HepG2 (cell line): ENCODE results near the gene BRD8. TPM values are rescaled to one million over a fixed set of nuclear protein-coding genes. Genes with fewer than 3 reads are reported as not detected.
A peak's percentile ranks its signal among the peaks of the same experiment; 100 is the strongest.

Experiments used
- ATF1 ChIP-seq: IDR thresholded peaks from 2 replicates; pipeline ENCODE4 v1.6.1; 2016; ENCODE audit warnings: mild to moderate bottlenecking, control low read depth
- CEBPZ ChIP-seq: IDR thresholded peaks from 2 replicates; pipeline ENCODE4 v1.6.1; 2012; ENCODE audit warnings: low read length, improper control_type of control experiment
- GABPA ChIP-seq, 2 experiments: IDR thresholded peaks; 2 replicates each; pipeline ENCODE4 v1.6.1; 2011 to 2016; ENCODE audit warnings: low read depth in 2 of 2, low read length in 1 of 2, missing biosample characterization in 1 of 2, missing genetic modification characterization in 1 of 2
- HNF4A ChIP-seq: sonication (generic); formaldehyde crosslinking; IDR thresholded peaks from 2 replicates; pipeline ENCODE4 v1.4.0; 2020; ENCODE audit warnings: missing genetic modification reagents
- REPIN1 ChIP-seq: sonication (generic); formaldehyde crosslinking; IDR thresholded peaks from 2 replicates; pipeline ENCODE4 v1.8.0; 2022; ENCODE audit warnings: missing genetic modification reagents, low read depth, mild to moderate bottlenecking, borderline replicate concordance
- ZNF367 ChIP-seq: sonication (generic); formaldehyde crosslinking; IDR thresholded peaks from 2 replicates; pipeline ENCODE4 v1.4.0; 2020; ENCODE audit warnings: missing genetic modification reagents, borderline replicate concordance
- ZNF75D ChIP-seq: sonication (generic); formaldehyde crosslinking; IDR thresholded peaks from 2 replicates; pipeline ENCODE4 v1.8.1; 2023; ENCODE audit warnings: missing genetic modification reagents, mild to moderate bottlenecking, borderline replicate concordance
- polyA plus RNA-seq, 8 experiments: library from polyadenylated mRNA; depleted of rRNA in 3 of 8; stranded (reverse) in 7 of 8; unstranded in 1 of 8; fragments of >200 nt; fragmentation: Illumina TruSeq in 4 of 8; extraction: Trizol in 4 of 8; gene quantifications; 2 replicates each; pipeline versions ENCODE4 v1.2.1 to v1.2.3, GENCODE V29; 2011 to 2016; ENCODE audit warnings: low read depth in 4 of 8, missing spikeins in 1 of 8, mixed read lengths in 1 of 8; ENCODE audit not compliant: insufficient read depth in 1 of 8
- total RNA-seq, 5 experiments: library from RNA; depleted of rRNA; stranded (reverse); fragments of >200 nt; fragmentation: Illumina TruSeq; extraction: Trizol; gene quantifications; 2 replicates each; pipeline ENCODE4 v1.2.3, GENCODE V29; 2016; ENCODE audit warnings: low read depth in 1 of 5
- TF ChIP-seq, protein P1 (sequence below): sonication (generic); formaldehyde crosslinking; IDR thresholded peaks from 2 replicates; pipeline ENCODE4 v1.4.0; 2020; ENCODE audit warnings: missing genetic modification reagents, borderline replicate concordance
- TF ChIP-seq, protein P2 (sequence below): sonication (generic); formaldehyde crosslinking; IDR thresholded peaks from 2 replicates; pipeline ENCODE4 v1.4.0; 2020; ENCODE audit warnings: missing genetic modification reagents
- TF ChIP-seq, protein P3 (sequence below): sonication (generic); formaldehyde crosslinking; IDR thresholded peaks from one replicate; pipeline ENCODE4 v1.5.1; 2020; ENCODE audit warnings: mild to moderate bottlenecking, missing genetic modification reagents; ENCODE audit errors: not compliant biosample characterization

Gene BRD8
- total and polyA plus RNA-seq, 2 of the 13 experiments (the other 11 are each of a cell fraction or from before 2014, with no cell fraction given), result 62.5 to 71.1 TPM

- TF ChIP-seq, protein P1, sequence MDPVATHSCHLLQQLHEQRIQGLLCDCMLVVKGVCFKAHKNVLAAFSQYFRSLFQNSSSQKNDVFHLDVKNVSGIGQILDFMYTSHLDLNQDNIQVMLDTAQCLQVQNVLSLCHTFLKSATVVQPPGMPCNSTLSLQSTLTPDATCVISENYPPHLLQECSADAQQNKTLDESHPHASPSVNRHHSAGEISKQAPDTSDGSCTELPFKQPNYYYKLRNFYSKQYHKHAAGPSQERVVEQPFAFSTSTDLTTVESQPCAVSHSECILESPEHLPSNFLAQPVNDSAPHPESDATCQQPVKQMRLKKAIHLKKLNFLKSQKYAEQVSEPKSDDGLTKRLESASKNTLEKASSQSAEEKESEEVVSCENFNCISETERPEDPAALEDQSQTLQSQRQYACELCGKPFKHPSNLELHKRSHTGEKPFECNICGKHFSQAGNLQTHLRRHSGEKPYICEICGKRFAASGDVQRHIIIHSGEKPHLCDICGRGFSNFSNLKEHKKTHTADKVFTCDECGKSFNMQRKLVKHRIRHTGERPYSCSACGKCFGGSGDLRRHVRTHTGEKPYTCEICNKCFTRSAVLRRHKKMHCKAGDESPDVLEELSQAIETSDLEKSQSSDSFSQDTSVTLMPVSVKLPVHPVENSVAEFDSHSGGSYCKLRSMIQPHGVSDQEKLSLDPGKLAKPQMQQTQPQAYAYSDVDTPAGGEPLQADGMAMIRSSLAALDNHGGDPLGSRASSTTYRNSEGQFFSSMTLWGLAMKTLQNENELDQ, result no peak
- TF ChIP-seq REPIN1 (CRISPR knock-in tag) (no peak; the same call in 1 of the 2 replicates), GABPA (IDR thresholded peaks at IDR 0.05; ENCODE audit: low read depth, low read length) (no peak), GABPA (CRISPR knock-in tag; IDR thresholded peaks at IDR 0.05; ENCODE audit: low read depth) (no peak), CEBPZ (no peak), ZNF75D (no peak), HNF4A (CRISPR knock-in tag) (no peak), ZNF367 (CRISPR knock-in tag) (no peak), ATF1 (peak; percentile 98)
- TF ChIP-seq, protein P2, sequence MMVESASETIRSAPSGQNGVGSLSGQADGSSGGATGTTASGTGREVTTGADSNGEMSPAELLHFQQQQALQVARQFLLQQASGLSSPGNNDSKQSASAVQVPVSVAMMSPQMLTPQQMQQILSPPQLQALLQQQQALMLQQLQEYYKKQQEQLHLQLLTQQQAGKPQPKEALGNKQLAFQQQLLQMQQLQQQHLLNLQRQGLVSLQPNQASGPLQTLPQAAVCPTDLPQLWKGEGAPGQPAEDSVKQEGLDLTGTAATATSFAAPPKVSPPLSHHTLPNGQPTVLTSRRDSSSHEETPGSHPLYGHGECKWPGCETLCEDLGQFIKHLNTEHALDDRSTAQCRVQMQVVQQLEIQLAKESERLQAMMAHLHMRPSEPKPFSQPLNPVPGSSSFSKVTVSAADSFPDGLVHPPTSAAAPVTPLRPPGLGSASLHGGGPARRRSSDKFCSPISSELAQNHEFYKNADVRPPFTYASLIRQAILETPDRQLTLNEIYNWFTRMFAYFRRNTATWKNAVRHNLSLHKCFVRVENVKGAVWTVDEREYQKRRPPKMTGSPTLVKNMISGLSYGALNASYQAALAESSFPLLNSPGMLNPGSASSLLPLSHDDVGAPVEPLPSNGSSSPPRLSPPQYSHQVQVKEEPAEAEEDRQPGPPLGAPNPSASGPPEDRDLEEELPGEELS, result peak; percentile 36; the same call in 1 of the 2 replicates
- TF ChIP-seq, protein P3, sequence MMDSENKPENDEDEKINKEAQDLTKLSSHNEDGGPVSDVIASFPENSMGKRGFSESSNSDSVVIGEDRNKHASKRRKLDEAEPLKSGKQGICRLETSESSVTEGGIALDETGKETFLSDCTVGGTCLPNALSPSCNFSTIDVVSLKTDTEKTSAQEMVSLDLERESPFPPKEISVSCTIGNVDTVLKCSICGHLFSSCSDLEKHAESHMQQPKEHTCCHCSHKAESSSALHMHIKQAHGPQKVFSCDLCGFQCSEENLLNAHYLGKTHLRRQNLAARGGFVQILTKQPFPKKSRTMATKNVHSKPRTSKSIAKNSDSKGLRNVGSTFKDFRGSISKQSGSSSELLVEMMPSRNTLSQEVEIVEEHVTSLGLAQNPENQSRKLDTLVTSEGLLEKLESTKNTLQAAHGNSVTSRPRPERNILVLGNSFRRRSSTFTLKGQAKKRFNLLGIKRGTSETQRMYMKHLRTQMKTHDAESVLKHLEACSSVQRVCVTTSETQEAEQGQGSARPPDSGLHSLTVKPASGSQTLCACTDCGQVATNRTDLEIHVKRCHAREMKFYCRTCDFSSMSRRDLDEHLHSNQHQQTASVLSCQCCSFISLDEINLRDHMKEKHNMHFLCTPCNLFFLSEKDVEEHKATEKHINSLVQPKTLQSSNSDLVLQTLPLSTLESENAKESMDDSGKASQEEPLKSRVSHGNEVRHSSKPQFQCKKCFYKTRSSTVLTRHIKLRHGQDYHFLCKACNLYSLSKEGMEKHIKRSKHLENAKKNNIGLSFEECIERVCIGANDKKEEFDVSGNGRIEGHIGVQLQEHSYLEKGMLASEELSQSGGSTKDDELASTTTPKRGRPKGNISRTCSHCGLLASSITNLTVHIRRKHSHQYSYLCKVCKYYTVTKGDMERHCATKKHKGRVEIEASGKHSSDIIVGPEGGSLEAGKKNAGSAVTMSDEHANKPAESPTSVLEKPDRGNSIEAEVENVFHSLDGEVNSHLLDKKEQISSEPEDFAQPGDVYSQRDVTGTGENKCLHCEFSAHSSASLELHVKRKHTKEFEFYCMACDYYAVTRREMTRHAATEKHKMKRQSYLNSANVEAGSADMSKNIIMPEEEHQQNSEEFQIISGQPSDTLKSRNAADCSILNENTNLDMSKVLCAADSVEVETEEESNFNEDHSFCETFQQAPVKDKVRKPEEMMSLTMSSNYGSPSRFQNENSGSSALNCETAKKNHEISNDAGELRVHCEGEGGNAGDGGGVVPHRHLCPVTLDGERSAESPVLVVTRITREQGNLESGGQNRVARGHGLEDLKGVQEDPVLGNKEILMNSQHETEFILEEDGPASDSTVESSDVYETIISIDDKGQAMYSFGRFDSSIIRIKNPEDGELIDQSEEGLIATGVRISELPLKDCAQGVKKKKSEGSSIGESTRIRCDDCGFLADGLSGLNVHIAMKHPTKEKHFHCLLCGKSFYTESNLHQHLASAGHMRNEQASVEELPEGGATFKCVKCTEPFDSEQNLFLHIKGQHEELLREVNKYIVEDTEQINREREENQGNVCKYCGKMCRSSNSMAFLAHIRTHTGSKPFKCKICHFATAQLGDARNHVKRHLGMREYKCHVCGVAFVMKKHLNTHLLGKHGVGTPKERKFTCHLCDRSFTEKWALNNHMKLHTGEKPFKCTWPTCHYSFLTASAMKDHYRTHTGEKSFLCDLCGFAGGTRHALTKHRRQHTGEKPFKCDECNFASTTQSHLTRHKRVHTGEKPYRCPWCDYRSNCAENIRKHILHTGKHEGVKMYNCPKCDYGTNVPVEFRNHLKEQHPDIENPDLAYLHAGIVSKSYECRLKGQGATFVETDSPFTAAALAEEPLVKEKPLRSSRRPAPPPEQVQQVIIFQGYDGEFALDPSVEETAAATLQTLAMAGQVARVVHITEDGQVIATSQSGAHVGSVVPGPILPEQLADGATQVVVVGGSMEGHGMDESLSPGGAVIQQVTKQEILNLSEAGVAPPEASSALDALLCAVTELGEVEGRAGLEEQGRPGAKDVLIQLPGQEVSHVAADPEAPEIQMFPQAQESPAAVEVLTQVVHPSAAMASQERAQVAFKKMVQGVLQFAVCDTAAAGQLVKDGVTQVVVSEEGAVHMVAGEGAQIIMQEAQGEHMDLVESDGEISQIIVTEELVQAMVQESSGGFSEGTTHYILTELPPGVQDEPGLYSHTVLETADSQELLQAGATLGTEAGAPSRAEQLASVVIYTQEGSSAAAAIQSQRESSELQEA (CRISPR knock-in tag), result peak; percentile 52
These were observed 35.0 kb upstream of the BRD8 start, which contains the start of gene CDC23 (continued) for GRCh38 chr5:138213161-138214029.
